ENCODE measurements around the gene EXD3. TPM values are rescaled to one million over a fixed set of nuclear protein-coding genes. Genes with fewer than 3 reads are reported as not detected.
A peak's percentile ranks its signal among the peaks of the same experiment; 100 is the strongest.

Gene EXD3
- total RNA-seq, 1 donor from 2014 or later: 10.8 TPM

- Histone ChIP-seq H3K36me3 (ENCODE audit: control insufficient read depth, insufficient read depth, low read length) (peaks cover 21% of the 10 kb centered on the region), H3K27me3 (ENCODE audit: control insufficient read depth, insufficient read depth, low read length) (no peaks in the 10 kb centered on the region), H3K4me3 (ENCODE audit: low read depth, low read length) (peak overlapping the region; percentile 82)
- DNase-seq (ENCODE audit: low read depth): no peak
- no peak for FAIRE-seq
- no peak for TF ChIP-seq CTCF (IDR thresholded peaks at IDR 0.05; ENCODE audit: insufficient read depth, low read length, severe bottlenecking)
These were observed 144.8 kb downstream of the EXD3 start for GRCh38 chr9:137278061-137278701.

DNA sequence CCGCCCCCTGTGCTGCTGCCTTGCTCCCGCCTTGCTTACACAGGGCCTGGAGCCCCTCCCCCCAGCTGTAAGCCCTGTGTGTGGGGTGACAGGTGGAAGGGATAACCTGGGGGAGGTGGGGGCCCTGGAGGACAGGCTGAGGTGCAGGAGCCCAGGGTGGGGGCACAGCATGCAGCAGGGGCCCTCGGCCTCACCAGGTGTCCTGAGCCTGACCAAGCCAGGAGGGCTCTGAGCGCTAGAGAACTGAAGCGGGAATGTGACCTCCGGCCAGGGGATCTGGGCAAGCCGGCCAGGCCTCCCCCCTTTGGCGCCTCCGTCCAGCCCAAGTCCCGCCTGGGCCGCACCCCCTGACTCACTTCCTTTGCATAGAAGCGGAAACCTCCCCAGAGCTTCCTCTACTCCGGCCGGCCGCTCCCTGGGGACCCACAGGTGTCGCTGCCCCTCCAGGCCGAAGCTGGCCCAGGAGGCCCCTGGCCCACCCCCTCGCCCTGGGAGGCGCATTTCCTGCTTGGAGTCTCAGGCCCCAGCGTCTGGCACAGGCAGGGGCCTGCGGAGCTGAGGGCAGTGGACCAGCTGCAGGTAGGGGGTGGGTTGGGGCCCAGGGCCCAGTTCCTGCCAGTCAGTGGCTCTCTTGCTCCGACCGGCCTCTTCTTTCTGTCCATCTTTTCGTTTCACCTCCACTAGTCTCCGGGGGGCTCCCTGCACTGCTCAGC, 145.5 kb downstream of the EXD3 start, which contains the start of gene TOR4A:
Gene TOR4A (plus strand): TSS at position 398 of the 713 bp plus-strand sequence. CDS start 964 bp downstream, outside the sequence.
- Histone ChIP-seq H3K36me3 (ENCODE audit: control insufficient read depth, insufficient read depth, low read length) (peaks cover 22% of the 10 kb centered on the region), H3K4me3 (ENCODE audit: low read depth, low read length) (peak within 1 kb of the TSS; percentile 82), H3K27me3 (ENCODE audit: control insufficient read depth, insufficient read depth, low read length) (no peaks in the 10 kb centered on the region)
- TF ChIP-seq CTCF (IDR thresholded peaks at IDR 0.05; ENCODE audit: insufficient read depth, low read length, severe bottlenecking): peak; percentile 45
- DNase-seq (ENCODE audit: low read depth) (peak; percentile 69), FAIRE-seq (no peak)

DNA sequence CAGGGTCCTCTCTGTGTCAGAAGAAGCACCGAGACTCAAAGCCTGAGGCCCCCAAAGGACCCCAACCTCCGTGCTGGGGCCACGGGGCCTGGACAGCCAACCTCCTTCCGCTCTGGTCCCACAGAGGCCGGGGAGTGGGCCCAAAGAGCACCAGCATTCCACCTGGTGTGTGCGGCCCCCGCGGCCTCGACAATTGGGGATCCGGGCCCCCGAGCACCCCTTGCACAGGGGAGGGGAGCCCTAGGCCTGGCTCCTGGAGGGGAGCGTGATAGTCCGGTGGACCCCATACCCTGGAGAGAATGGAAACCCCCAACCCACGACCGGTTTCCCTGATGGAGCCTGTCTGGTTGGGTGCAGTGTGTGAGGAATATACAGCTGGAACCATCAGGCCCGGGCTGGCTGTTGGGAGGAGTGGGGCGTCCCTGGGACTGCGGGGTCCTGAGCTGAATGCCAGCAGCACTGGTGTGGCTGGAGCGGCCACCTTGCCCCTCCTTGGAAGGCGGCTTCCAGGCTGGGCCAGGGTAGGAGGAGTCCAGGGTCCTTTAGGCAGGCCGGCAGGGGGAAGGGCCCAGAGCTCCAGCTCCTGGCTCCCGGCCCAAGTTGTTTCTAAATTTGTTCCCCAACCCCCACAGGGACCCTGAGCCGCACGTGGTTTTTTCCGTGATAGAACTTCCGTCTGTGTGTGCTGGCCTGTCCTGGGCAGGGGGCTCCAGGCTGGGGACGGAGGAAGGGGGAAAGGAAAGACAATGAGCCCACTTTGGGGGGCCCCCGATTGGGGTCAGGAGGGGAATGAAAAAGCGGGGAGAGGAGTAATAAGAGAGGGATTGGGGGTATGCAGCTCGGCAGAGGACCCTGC, 146.3 kb downstream of the EXD3 start:
- no peak for TF ChIP-seq CTCF (IDR thresholded peaks at IDR 0.05; ENCODE audit: insufficient read depth, low read length, severe bottlenecking)
- DNase-seq (ENCODE audit: low read depth) (no peak), FAIRE-seq (no peak)
- peaks cover 21% of the 10 kb centered on the region for H3K36me3 ChIP-seq (ENCODE audit: control insufficient read depth, insufficient read depth, low read length)
- H3K27me3 ChIP-seq (ENCODE audit: control insufficient read depth, insufficient read depth, low read length): no peaks in the 10 kb centered on the region
- H3K4me3 ChIP-seq (ENCODE audit: low read depth, low read length): peak overlapping the region; percentile 82

GRCh38 chr9:137275588-137276472, 147.1 kb downstream of the EXD3 start:
- Histone ChIP-seq H3K36me3 (ENCODE audit: control insufficient read depth, insufficient read depth, low read length) (peaks cover 23% of the 10 kb centered on the region), H3K4me3 (ENCODE audit: low read depth, low read length) (no peak overlapping the region), H3K27me3 (ENCODE audit: control insufficient read depth, insufficient read depth, low read length) (no peaks in the 10 kb centered on the region)
- FAIRE-seq (no peak), DNase-seq (ENCODE audit: low read depth) (no peak)
- TF ChIP-seq CTCF (IDR thresholded peaks at IDR 0.05; ENCODE audit: insufficient read depth, low read length, severe bottlenecking): no peak

- no peaks in the 10 kb centered on the region for H3K27me3 ChIP-seq (ENCODE audit: control insufficient read depth, insufficient read depth, low read length)
- TF ChIP-seq CTCF (IDR thresholded peaks at IDR 0.05; ENCODE audit: insufficient read depth, low read length, severe bottlenecking): no peak
- no peak for FAIRE-seq
These were observed 147.8 kb downstream of the EXD3 start for GRCh38 chr9:137275203-137275587.

More at GRCh38 chr9:137275203-137275587, 147.8 kb downstream of the EXD3 start:
- H3K4me3 ChIP-seq (ENCODE audit: low read depth, low read length): no peak overlapping the region
- peaks cover 21% of the 10 kb centered on the region for H3K36me3 ChIP-seq (ENCODE audit: control insufficient read depth, insufficient read depth, low read length)
- DNase-seq (ENCODE audit: low read depth): no peak

Data from bronchial epithelial cell (primary cell).